Ovary (tissue), 10 donors: ENCODE results near the gene TNRC6B. TPM values are rescaled to one million over a fixed set of nuclear protein-coding genes. Genes with fewer than 3 reads are reported as not detected.

Source experiments
- DNase-seq, 5 donors: peaks; one replicate each; pipeline ENCODE4 v3.0.0-alpha.2; 2019 to 2020
- H3K27ac ChIP-seq, 2 donors: fragments of 200-600 bp; one replicate each; pipeline versions ENCODE4 v1.5.1 to v1.8.0; 2019 to 2022
- H3K27me3 ChIP-seq: fragments of 200-600 bp; one replicate; pipeline ENCODE4 v1.8.0; 2022
- H3K36me3 ChIP-seq: fragments of 200-600 bp; sonication (generic); one replicate; pipeline ENCODE4 v1.5.1; 2019
- H3K4me1 ChIP-seq: one replicate; pipeline ENCODE4 v1.8.1; 2013; ENCODE audit warnings: mild to moderate bottlenecking, moderate library complexity; ENCODE audit not compliant: insufficient read depth
- H3K4me3 ChIP-seq: fragments of 200-600 bp; sonication (generic); one replicate; pipeline ENCODE4 v1.5.1; 2017
- H3K9me3 ChIP-seq, 2 donors: fragments of 200-600 bp in 1 of 2; sonication (generic) in 1 of 2; one replicate each; pipeline versions ENCODE4 v1.5.1 to v1.8.1; 2013 to 2019; ENCODE audit warnings: mild to moderate bottlenecking in 1 of 2, moderate library complexity in 1 of 2
- CTCF ChIP-seq, 3 donors: fragments of 450-650 bp in 2 of 3; fragments of 200-600 bp in 1 of 3; IDR thresholded peaks; one replicate each; pipeline versions ENCODE4 v1.5.1 to v1.8.0; 2016 to 2022; ENCODE audit warnings: antibody characterized with exemption in 3 of 3, mild to moderate bottlenecking in 1 of 3
- EP300 ChIP-seq: sonication (generic); formaldehyde crosslinking; IDR thresholded peaks from one replicate; pipeline ENCODE4 v1.6.1; 2017; ENCODE audit warnings: antibody characterized with exemption
- POLR2A ChIP-seq: fragments of 450-650 bp; IDR thresholded peaks from one replicate; pipeline ENCODE4 v1.6.1; 2017; ENCODE audit warnings: antibody characterized with exemption, mild to moderate bottlenecking, moderate library complexity
- WGBS, 3 donors: extraction: QIAGEN DNeasy Blood & Tissue Kit in 1 of 3; methylation state at CpG; one replicate each; pipeline versions ENCODE4 v1.1.5 to v1.1.7; 2013 to 2017; 5-methylcytosine and 5-hydroxymethylcytosine counted together
- intact Hi-C, 4 donors: fragments of 100-400 bp; cut with DNase I; formaldehyde crosslinking; loops; one replicate each; pipeline versions ENCODE4 v1.11.0 to v1.15.1; 2022 to 2023
- long read RNA-seq, 3 donors: library from polyadenylated mRNA in 2 of 3; unstranded in 2 of 3; transcript quantifications; one replicate each; pipeline ENCODE4 v2.0.0 and lab custom pipeline, GENCODE V29; 2021 to 2026
- polyA plus RNA-seq, 2 donors: library from polyadenylated mRNA; stranded (reverse); fragments of 200-250 nt in 1 of 2; fragments of 350-450 nt in 1 of 2; fragmentation: Illumina TruSeq in 1 of 2; extraction: RNeasy Lipid Tissue Mini Kit (QIAGEN cat#74804) in 1 of 2; gene quantifications; one replicate each; pipeline ENCODE4 v1.2.3, GENCODE V29; 2013 to 2014
- total RNA-seq, 7 donors: library from RNA; depleted of rRNA in 2 of 7; stranded (reverse); fragments of >200 nt in 2 of 7; fragmentation: NEBNext Ultra II Directional in 3 of 7; extraction: Animal tissue kit (Norgen Biotek cat#: 25700) in 3 of 7; gene quantifications; one replicate each; pipeline versions ENCODE4 v1.1.0 to v1.2.4, GENCODE V29; 2016 to 2023
- donor health status: DM: no; HTN: no; CAD: no; lungs with moderate emphysema.
- donor health status: DM: no; HTN: no; CAD: no.
- donor health status: Bipolar disorder and iron deficiency.
- donor health status: DM: yes; HTN: yes; CAD: no.
- donor health status: DM: no; HTN: no; CAD: no.
- donor health status: DM: yes; HTN: yes; CAD: no.

TNRC6B gene, protein sequence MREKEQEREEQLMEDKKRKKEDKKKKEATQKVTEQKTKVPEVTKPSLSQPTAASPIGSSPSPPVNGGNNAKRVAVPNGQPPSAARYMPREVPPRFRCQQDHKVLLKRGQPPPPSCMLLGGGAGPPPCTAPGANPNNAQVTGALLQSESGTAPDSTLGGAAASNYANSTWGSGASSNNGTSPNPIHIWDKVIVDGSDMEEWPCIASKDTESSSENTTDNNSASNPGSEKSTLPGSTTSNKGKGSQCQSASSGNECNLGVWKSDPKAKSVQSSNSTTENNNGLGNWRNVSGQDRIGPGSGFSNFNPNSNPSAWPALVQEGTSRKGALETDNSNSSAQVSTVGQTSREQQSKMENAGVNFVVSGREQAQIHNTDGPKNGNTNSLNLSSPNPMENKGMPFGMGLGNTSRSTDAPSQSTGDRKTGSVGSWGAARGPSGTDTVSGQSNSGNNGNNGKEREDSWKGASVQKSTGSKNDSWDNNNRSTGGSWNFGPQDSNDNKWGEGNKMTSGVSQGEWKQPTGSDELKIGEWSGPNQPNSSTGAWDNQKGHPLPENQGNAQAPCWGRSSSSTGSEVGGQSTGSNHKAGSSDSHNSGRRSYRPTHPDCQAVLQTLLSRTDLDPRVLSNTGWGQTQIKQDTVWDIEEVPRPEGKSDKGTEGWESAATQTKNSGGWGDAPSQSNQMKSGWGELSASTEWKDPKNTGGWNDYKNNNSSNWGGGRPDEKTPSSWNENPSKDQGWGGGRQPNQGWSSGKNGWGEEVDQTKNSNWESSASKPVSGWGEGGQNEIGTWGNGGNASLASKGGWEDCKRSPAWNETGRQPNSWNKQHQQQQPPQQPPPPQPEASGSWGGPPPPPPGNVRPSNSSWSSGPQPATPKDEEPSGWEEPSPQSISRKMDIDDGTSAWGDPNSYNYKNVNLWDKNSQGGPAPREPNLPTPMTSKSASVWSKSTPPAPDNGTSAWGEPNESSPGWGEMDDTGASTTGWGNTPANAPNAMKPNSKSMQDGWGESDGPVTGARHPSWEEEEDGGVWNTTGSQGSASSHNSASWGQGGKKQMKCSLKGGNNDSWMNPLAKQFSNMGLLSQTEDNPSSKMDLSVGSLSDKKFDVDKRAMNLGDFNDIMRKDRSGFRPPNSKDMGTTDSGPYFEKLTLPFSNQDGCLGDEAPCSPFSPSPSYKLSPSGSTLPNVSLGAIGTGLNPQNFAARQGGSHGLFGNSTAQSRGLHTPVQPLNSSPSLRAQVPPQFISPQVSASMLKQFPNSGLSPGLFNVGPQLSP (N-terminal part only)
- total RNA-seq, result 10 to 100 TPM; 34.8 to 52.1 (median 48.6) TPM
- polyA plus RNA-seq, result 10 to 100 TPM in 1 of 2 donors, 1 to 10 TPM in 1; 9.4 to 11.2 TPM
- long read RNA-seq, donor 1, partial matches to known transcripts, result 25 of 44 reads
- long read RNA-seq, donor 1, other reads (novel, unspliced or antisense), result 19 of 44 reads
- long read RNA-seq, donor 2, partial matches to known transcripts, result 0 of 2 reads
- long read RNA-seq, donor 2, other reads (novel, unspliced or antisense), result 0 of 2 reads
- long read RNA-seq, donor 3, partial matches to known transcripts, result 14 of 27 reads
- long read RNA-seq, donor 3, other reads (novel, unspliced or antisense), result 13 of 27 reads

DNA sequence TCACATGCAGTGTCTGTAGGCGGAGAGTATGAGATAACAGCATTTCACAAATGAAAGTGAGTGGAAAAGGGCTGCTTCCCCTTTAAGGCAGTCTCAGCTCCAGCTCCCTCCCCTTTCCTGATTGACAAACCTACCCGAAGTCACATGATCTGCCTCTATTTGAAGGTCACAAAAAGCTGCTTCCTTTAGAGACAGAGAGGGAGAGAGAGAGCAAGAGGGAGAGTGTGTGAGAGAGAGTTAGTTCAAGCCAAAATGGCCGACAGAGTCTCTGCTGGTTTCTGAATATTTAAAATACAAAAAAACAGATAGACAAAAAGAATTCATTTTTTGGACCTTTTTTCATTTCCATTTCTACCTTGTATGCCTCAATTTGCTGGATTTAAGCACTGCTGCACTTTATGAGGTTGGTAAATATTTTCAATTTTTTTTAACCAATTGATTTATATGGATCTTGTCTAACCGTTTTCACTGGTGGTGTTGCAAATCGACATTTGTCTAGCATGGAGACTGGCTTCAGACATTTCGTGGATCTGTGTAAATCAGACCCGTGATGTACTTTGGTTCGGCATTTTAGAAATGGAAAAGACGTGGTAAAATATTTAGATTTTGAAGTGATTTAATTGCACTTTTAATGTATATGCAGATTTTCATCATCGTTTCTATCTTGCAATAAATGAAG is at the start of gene TNRC6B:
TSS of gene TNRC6B (plus strand) at position 188 of the 679 bp plus-strand sequence. CDS start at position 399, 211 bp downstream.
- Histone ChIP-seq H3K9me3 (no peaks in the 10 kb centered on the region), H3K4me1 (peaks cover 8% of the 10 kb centered on the region), H3K36me3 (no peaks in the 10 kb centered on the region), H3K27ac (peak within 1 kb of the TSS in 1 of 2 donors; percentile 43), H3K27me3 (no peaks in the 10 kb centered on the region), H3K4me3 (peak within 1 kb of the TSS; percentile 42)
- TF ChIP-seq EP300 (peak; percentile 58), CTCF (IDR thresholded peaks at IDR 0.05) (no peak), POLR2A (peak; percentile 82)
- intact Hi-C loops, result no loop called here
- DNase-seq, result peak; percentile 52 to 79 (median 65)
- 0% methylated on average over 10 of the region's 10 CpGs for WGBS, 3 donors

DNA sequence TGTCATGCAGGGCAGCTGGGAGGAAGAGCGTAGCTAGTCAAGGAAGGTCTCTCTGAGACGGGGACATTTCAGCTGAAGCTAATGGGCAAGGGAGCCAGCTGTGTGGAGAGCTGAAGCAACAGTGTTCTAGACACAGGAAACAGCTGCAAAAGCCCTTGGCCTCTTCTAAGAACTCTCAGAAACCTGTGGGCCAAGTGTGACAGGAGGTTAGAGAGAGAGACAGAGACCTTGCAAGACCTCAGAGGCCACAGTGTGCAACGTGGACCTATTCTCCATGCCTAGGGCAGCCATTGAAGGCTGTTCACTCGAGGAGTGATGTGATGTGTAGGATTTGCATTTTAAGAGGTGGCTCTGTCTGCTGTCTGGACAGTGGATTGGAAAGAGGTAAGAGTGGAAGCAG is 48.7 kb upstream of the TNRC6B start:
- 74 to 77% (median 76%) methylated on average over 4 of the region's 4 CpGs for WGBS, 3 donors
- Histone ChIP-seq H3K9me3 (no peaks in the 10 kb centered on the region), H3K36me3 (no peaks in the 10 kb centered on the region), H3K27ac (no peak overlapping the region), H3K4me3 (no peak overlapping the region), H3K4me1 (no peaks in the 10 kb centered on the region), H3K27me3 (no peaks in the 10 kb centered on the region)
- DNase-seq, result no peak
- intact Hi-C loops, result no loop called here
- TF ChIP-seq CTCF (IDR thresholded peaks at IDR 0.05) (no peak), EP300 (no peak), POLR2A (no peak)

GRCh38 chr22:40137132-40137531 is 40.6 kb upstream of the TNRC6B start:
- intact Hi-C loops, result no loop called here
- no peak for DNase-seq
- Histone ChIP-seq H3K27ac (no peak overlapping the region), H3K36me3 (no peaks in the 10 kb centered on the region), H3K4me1 (no peaks in the 10 kb centered on the region), H3K9me3 (no peaks in the 10 kb centered on the region), H3K27me3 (no peaks in the 10 kb centered on the region), H3K4me3 (no peak overlapping the region)
- TF ChIP-seq POLR2A (no peak), EP300 (no peak), CTCF (IDR thresholded peaks at IDR 0.05) (no peak)
- WGBS, 3 donors, result 88 to 91% (median 90%) methylated on average over 4 of the region's 4 CpGs
